Peyer's patch (tissue), 4 donors: Measurements from ENCODE around the gene CATSPERD. TPM values are rescaled to one million over a fixed set of nuclear protein-coding genes. Genes with fewer than 3 reads are reported as not detected.

Source experiments
- DNase-seq, 3 donors: peaks; one replicate each; pipeline ENCODE4 v3.0.0-alpha.2; 2017 to 2019
- H3K27ac ChIP-seq, 4 donors: fragments of 200-600 bp; sonication (generic); one replicate each; pipeline ENCODE4 v1.5.1; 2016 to 2019
- H3K27me3 ChIP-seq, 2 donors: fragments of 200-600 bp; sonication (generic); one replicate each; pipeline ENCODE4 v1.5.1; 2019
- H3K36me3 ChIP-seq, 3 donors: fragments of 200-600 bp; sonication (generic); one replicate each; pipeline ENCODE4 v1.5.1; 2016 to 2019
- H3K4me1 ChIP-seq, 4 donors: fragments of 200-600 bp; sonication (generic); one replicate each; pipeline ENCODE4 v1.5.1; 2016 to 2019
- H3K4me3 ChIP-seq, 4 donors: fragments of 200-600 bp; sonication (generic); 1 replicate in 3 of 4; 2 replicates in 1 of 4; pipeline ENCODE4 v1.5.1; 2016 to 2019; ENCODE audit warnings: mild to moderate bottlenecking in 1 of 4
- H3K9me3 ChIP-seq, 4 donors: fragments of 200-600 bp; sonication (generic); one replicate each; pipeline ENCODE4 v1.5.1; 2016 to 2019; ENCODE audit warnings: mild to moderate bottlenecking in 1 of 4
- CTCF ChIP-seq, 6 experiments: fragments of 450-650 bp in 4 of 6; fragments of 200-600 bp in 2 of 6; sonication (generic) in 1 of 6; IDR thresholded peaks; one replicate each; pipeline ENCODE4 v1.5.1; 2017 to 2019; ENCODE audit warnings: antibody characterized with exemption in 6 of 6, mild to moderate bottlenecking in 3 of 6, moderate library complexity in 1 of 6
- POLR2A ChIP-seq, 2 donors: fragments of 450-650 bp; IDR thresholded peaks; one replicate each; pipeline ENCODE4 v1.5.1; 2017; ENCODE audit warnings: antibody characterized with exemption in 2 of 2, mild to moderate bottlenecking in 2 of 2, moderate library complexity in 2 of 2
- total RNA-seq, 4 donors: library from RNA; depleted of rRNA; stranded (reverse); fragments of >200 nt; gene quantifications; one replicate each; pipeline ENCODE4 v1.1.0, GENCODE V29; 2016

Gene CATSPERD
- total RNA-seq, 4 donors from 2014 or later, result not detected

DNA sequence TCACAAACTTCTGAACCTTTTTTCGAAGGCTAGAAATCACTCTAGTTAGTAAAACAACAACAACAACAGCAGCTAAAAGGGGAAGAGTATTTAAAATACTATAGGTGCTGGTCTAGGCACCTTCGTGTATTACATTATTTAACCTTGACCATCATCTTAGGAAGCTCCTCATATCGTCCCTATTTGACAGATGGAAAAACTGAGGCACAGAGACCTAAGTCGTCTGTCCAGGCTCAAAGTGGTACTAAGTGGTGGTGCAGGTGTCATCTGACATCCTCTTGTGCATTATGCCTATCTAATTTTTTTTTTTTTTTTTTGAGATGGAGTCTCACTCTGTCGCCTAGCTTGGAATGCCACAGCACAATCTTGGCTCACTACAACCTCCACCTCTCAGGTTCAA is 29.1 kb downstream of the CATSPERD start:
- TF ChIP-seq CTCF (IDR thresholded peaks at IDR 0.05) (no peak), POLR2A (IDR thresholded peaks at IDR 0.05) (no peak)
- no peak for DNase-seq
- H3K4me1 ChIP-seq, result no peaks in the 10 kb centered on the region

DNA sequence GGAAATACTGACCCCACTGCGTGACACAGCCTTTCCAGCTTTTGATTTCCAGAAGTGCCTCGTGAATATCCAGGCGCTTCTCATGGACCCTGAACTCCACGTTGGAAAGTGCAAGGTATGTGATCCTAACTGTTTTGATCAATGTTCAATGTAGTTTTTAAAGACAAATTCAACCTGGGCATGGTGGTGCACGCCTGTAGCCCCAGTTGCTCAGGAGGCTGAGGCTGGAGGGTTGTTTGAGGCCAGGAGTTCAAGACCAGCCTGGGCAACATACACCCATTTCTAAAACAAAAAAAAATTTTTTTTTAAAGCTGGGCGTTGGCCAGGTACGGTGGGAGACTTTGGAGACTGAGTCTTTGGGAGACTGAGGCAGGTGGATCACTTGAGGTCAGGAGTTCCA is 31.3 kb downstream of the CATSPERD start:
- Histone ChIP-seq H3K27ac (no peak overlapping the region), H3K4me1 (no peaks in the 10 kb centered on the region), H3K27me3 (no peaks in the 10 kb centered on the region), H3K36me3 (no peaks in the 10 kb centered on the region), H3K9me3 (no peaks in the 10 kb centered on the region), H3K4me3 (no peak overlapping the region)
- no peak for DNase-seq
- TF ChIP-seq CTCF (IDR thresholded peaks at IDR 0.05) (no peak), POLR2A (IDR thresholded peaks at IDR 0.05) (no peak)

More for the DNA sequence above, 29.1 kb downstream of the CATSPERD start:
- Histone ChIP-seq H3K9me3 (no peaks in the 10 kb centered on the region), H3K27ac (no peak overlapping the region), H3K27me3 (no peaks in the 10 kb centered on the region), H3K4me3 (no peak overlapping the region), H3K36me3 (no peaks in the 10 kb centered on the region)

DNA sequence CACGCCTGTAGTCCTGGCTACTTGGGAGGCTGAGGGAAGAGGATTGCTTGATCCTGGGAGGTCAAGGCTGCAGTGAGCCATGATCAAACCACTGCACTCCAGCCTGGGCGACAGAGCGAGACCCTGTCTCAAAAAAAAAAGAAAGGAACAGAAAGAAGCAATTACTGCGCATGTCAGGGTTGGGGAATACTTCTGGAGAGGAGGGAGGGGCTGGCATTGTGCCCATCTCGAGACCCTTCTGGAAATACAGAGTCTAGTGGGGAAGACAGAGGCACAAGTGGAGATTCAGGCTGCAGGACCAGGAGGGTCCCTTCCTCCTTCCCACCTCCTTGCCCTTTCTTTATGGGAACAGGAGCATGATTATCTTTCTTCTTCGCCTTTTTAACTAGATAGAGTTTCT is 33.3 kb downstream of the CATSPERD start:
- DNase-seq, result no peak

DNA sequence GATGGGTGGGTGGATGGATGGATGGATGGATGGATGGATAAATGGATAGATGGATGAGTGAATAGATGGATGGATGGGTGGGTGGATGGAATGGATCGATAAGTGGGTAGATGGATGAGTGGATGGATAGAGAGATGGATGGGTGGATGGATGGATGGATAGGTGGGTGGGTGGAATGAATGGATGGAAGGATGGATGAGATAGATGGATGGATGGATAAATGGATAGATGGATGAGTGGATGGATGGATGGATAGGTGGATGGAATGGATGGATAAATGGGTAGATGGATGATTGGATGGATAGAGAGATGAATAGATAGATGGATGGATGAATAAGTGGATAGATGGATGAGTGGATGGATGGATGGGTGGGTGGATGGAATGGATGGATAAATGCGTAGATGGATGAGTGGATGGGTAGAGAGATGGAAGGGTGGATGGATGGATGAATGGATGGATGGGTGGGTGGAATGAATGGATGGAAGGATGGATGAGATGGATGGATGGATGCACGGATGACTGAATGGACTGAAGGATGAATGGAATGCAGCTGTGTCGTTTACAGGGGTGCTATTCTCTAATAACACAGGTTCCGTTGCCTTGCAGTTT is 42.3 kb downstream of the CATSPERD start:
- H3K36me3 ChIP-seq, result no peaks in the 10 kb centered on the region
- no peak for TF ChIP-seq CTCF (IDR thresholded peaks at IDR 0.05)
- no peak for TF ChIP-seq POLR2A (IDR thresholded peaks at IDR 0.05)
- H3K4me3 ChIP-seq, result no peak overlapping the region
- H3K4me1 ChIP-seq, result no peaks in the 10 kb centered on the region
- no peak for DNase-seq
- H3K27ac ChIP-seq, result no peak overlapping the region
- no peaks in the 10 kb centered on the region for H3K9me3 ChIP-seq
- no peaks in the 10 kb centered on the region for H3K27me3 ChIP-seq

More for the DNA sequence above, 33.3 kb downstream of the CATSPERD start:
- H3K36me3 ChIP-seq, result no peaks in the 10 kb centered on the region
- TF ChIP-seq POLR2A (IDR thresholded peaks at IDR 0.05) (no peak), CTCF (IDR thresholded peaks at IDR 0.05) (no peak)
- no peaks in the 10 kb centered on the region for H3K9me3 ChIP-seq
- no peak overlapping the region for H3K4me3 ChIP-seq
- H3K4me1 ChIP-seq, result no peaks in the 10 kb centered on the region
- H3K27me3 ChIP-seq, result no peaks in the 10 kb centered on the region
- H3K27ac ChIP-seq, result no peak overlapping the region

GRCh38 chr19:5765220-5765619 is 44.8 kb downstream of the CATSPERD start:
- Histone ChIP-seq H3K9me3 (no peaks in the 10 kb centered on the region), H3K4me1 (no peaks in the 10 kb centered on the region), H3K27ac (no peak overlapping the region), H3K4me3 (no peak overlapping the region), H3K27me3 (no peaks in the 10 kb centered on the region), H3K36me3 (no peaks in the 10 kb centered on the region)
- TF ChIP-seq POLR2A (IDR thresholded peaks at IDR 0.05) (no peak), CTCF (IDR thresholded peaks at IDR 0.05) (no peak)
- no peak for DNase-seq

DNA sequence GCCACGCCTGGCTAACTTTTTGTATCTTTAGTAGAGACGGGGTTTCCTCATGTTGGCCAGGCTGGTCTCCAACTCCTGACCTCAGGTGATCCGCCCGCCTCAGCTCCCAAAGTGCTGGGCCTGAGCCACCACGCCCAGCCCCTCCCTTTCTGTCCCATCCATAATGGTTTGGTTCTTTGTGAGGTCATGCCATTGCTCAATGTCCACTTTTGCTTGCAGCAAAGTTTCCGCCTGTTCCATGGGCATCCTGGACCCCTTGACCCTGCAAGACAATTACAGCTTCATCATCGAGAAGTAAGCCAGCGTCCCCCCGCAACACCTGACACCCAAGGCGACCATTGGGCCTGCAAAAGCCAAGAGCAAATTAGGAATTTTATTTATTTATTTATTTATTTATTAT is 47.5 kb downstream of the CATSPERD start:
- TF ChIP-seq POLR2A (IDR thresholded peaks at IDR 0.05) (no peak), CTCF (IDR thresholded peaks at IDR 0.05) (no peak)
- Histone ChIP-seq H3K4me1 (no peaks in the 10 kb centered on the region), H3K4me3 (no peak overlapping the region), H3K9me3 (no peaks in the 10 kb centered on the region), H3K27ac (no peak overlapping the region), H3K27me3 (no peaks in the 10 kb centered on the region), H3K36me3 (no peaks in the 10 kb centered on the region)
- no peak for DNase-seq
